Suprapubic skin (tissue), 4 donors: ENCODE measurements around the gene KIFBP. TPM values are rescaled to one million over a fixed set of nuclear protein-coding genes. Genes with fewer than 3 reads are reported as not detected.

Source experiments
- DNase-seq, 2 donors: peaks; one replicate each; pipeline ENCODE4 v3.0.0-alpha.2; 2019; ENCODE audit warnings: low spot score in 2 of 2
- H3K27ac ChIP-seq: fragments of 200-600 bp; sonication (generic); one replicate; pipeline ENCODE4 v1.5.1; 2019
- H3K27me3 ChIP-seq: fragments of 200-600 bp; sonication (generic); one replicate; pipeline ENCODE4 v1.5.1; 2019
- H3K36me3 ChIP-seq: fragments of 200-600 bp; sonication (generic); one replicate; pipeline ENCODE4 v1.5.1; 2019
- H3K4me1 ChIP-seq: fragments of 200-600 bp; sonication (generic); one replicate; pipeline ENCODE4 v1.5.1; 2019
- H3K4me3 ChIP-seq: fragments of 200-600 bp; sonication (generic); one replicate; pipeline ENCODE4 v1.5.1; 2019; ENCODE audit warnings: mild to moderate bottlenecking
- H3K9me3 ChIP-seq: fragments of 200-600 bp; sonication (generic); one replicate; pipeline ENCODE4 v1.5.1; 2019
- CTCF ChIP-seq, 2 donors: fragments of 200-600 bp in 1 of 2; fragments of 450-650 bp in 1 of 2; sonication (generic) in 1 of 2; IDR thresholded peaks; one replicate each; pipeline ENCODE4 v1.5.1; 2016 to 2019; ENCODE audit warnings: antibody characterized with exemption in 2 of 2, mild to moderate bottlenecking in 1 of 2, moderate library complexity in 1 of 2
- EP300 ChIP-seq: sonication (generic); formaldehyde crosslinking; IDR thresholded peaks from one replicate; pipeline ENCODE4 v1.6.1; 2017; ENCODE audit warnings: antibody characterized with exemption
- POLR2A ChIP-seq, 2 donors: fragments of 450-650 bp; IDR thresholded peaks; one replicate each; pipeline ENCODE4 v1.6.1; 2017; ENCODE audit warnings: antibody characterized with exemption in 2 of 2, mild to moderate bottlenecking in 2 of 2, moderate library complexity in 2 of 2
- POLR2AphosphoS5 ChIP-seq, 3 donors: sonication (generic); formaldehyde crosslinking; IDR thresholded peaks; one replicate each; pipeline ENCODE4 v1.6.1; 2017; ENCODE audit warnings: antibody characterized with exemption in 3 of 3
- WGBS: methylation state at CpG from one replicate; pipeline ENCODE4 v1.1.5; 2018; 5-methylcytosine and 5-hydroxymethylcytosine counted together
- total RNA-seq, 4 donors: library from RNA; depleted of rRNA; stranded (reverse); fragments of >200 nt; gene quantifications; one replicate each; pipeline ENCODE4 v1.1.0, GENCODE V29; 2016

KIFBP gene
- total RNA-seq, 4 donors from 2014 or later = 15.0 to 21.5 (median 20.8) TPM

DNA sequence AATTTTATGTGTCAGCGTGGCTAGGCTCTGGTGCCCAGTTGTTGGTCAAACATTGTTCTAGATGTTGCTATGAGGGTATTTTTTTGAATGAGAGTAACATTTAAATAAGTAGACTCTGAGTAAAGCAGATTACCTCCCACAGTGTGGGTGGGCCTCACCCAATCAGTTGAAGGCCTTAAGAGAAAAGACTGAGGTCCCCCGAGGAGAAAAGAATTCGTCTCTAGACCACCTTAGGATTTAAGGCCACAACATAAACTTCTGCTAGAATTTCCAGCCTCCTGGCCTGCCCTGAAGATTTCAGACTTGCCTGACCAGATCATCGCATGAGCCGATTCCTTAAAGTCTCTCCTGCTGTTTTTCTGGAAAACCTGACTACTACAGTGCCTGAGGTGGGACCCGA lies 54.2 kb downstream of the KIFBP start:
- no peak overlapping the region for H3K27ac ChIP-seq
- WGBS = 92% methylated on average over 6 of the region's 6 CpGs
- H3K9me3 ChIP-seq = no peaks in the 10 kb centered on the region
- DNase-seq = no peak
- no peaks in the 10 kb centered on the region for H3K27me3 ChIP-seq
- TF ChIP-seq EP300 = no peak
- no peak for TF ChIP-seq POLR2A (IDR thresholded peaks at IDR 0.05)
- no peak for TF ChIP-seq CTCF (IDR thresholded peaks at IDR 0.05)
- TF ChIP-seq POLR2AphosphoS5 (IDR thresholded peaks at IDR 0.05) = no peak
- H3K4me1 ChIP-seq = peaks cover 5% of the 10 kb centered on the region
- no peaks in the 10 kb centered on the region for H3K36me3 ChIP-seq
- no peak overlapping the region for H3K4me3 ChIP-seq

GRCh38 chr10:69043931-69044531 lies 55.4 kb downstream of the KIFBP start:
- no peak overlapping the region for H3K27ac ChIP-seq
- 69% methylated on average over 10 of the region's 10 CpGs for WGBS
- TF ChIP-seq CTCF (IDR thresholded peaks at IDR 0.05) = no peak
- no peak for TF ChIP-seq POLR2A (IDR thresholded peaks at IDR 0.05)
- TF ChIP-seq POLR2AphosphoS5 (IDR thresholded peaks at IDR 0.05) = no peak
- no peak for TF ChIP-seq EP300
- no peak overlapping the region for H3K4me3 ChIP-seq
- no peaks in the 10 kb centered on the region for H3K9me3 ChIP-seq
- no peak for DNase-seq
- no peaks in the 10 kb centered on the region for H3K27me3 ChIP-seq
- H3K4me1 ChIP-seq = peaks cover 8% of the 10 kb centered on the region
- H3K36me3 ChIP-seq = no peaks in the 10 kb centered on the region

GRCh38 chr10:69044546-69044945 lies 55.9 kb downstream of the KIFBP start:
- Histone ChIP-seq H3K27ac (peak overlapping the region; percentile 72), H3K36me3 (no peaks in the 10 kb centered on the region), H3K4me3 (no peak overlapping the region), H3K4me1 (peaks cover 10% of the 10 kb centered on the region), H3K27me3 (no peaks in the 10 kb centered on the region), H3K9me3 (no peaks in the 10 kb centered on the region)
- TF ChIP-seq POLR2AphosphoS5 (IDR thresholded peaks at IDR 0.05) (no peak), POLR2A (IDR thresholded peaks at IDR 0.05) (no peak), CTCF (IDR thresholded peaks at IDR 0.05) (no peak), EP300 (no peak)
- WGBS = 81% methylated on average over 1 of the region's 1 CpG
- no peak for DNase-seq

- no peak for DNase-seq
- 62% methylated on average over 6 of the region's 6 CpGs for WGBS
- Histone ChIP-seq H3K4me1 (peaks cover 10% of the 10 kb centered on the region), H3K4me3 (no peak overlapping the region), H3K9me3 (no peaks in the 10 kb centered on the region), H3K36me3 (no peaks in the 10 kb centered on the region), H3K27ac (peak overlapping the region; percentile 72), H3K27me3 (no peaks in the 10 kb centered on the region)
- TF ChIP-seq POLR2AphosphoS5 (IDR thresholded peaks at IDR 0.05) (peak in 1 of 3 donors; percentile 45), POLR2A (IDR thresholded peaks at IDR 0.05) (no peak)
Observed at GRCh38 chr10:69045441-69046300, 57.1 kb downstream of the KIFBP start.

DNA sequence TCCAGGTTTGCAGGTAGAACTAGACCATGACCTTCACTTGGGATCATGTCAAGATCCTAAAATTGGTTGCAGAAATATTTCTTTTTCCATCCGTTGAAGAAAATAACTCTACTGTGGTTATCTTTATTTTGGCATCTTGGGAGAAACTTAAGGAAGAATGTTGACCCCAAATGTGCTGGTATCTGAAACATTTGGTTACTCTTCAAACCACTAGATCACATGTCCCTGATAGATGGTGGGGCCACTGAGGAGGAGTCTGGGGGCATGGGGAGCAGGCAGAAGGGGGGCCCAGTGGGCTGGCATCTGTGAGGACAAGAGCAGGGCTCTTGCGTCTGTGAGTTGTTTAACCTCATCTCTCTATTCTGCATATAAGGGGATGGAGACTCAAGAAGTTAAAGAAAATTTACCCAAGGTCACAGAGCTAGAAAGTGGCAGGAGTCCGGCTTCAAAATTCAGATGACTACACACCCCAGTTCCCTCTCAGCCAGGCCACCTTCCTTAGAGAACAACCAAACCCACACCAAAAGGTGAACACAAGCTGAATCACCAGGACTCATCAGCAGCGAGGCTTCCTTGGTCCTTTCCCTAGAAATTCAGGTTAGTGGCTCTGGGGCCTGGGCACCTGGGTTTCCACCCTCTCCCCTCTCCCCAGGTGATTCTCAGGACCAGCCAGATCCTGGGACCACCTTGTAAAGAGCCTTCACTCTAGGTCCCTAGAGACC lies 58.7 kb downstream of the KIFBP start:
- Histone ChIP-seq H3K4me3 (no peak overlapping the region), H3K36me3 (no peaks in the 10 kb centered on the region), H3K4me1 (peaks cover 10% of the 10 kb centered on the region), H3K27me3 (no peaks in the 10 kb centered on the region), H3K27ac (no peak overlapping the region), H3K9me3 (no peaks in the 10 kb centered on the region)
- 87% methylated on average over 3 of the region's 4 CpGs for WGBS
- TF ChIP-seq POLR2A (IDR thresholded peaks at IDR 0.05) (no peak), CTCF (IDR thresholded peaks at IDR 0.05) (no peak), EP300 (no peak), POLR2AphosphoS5 (IDR thresholded peaks at IDR 0.05) (no peak)
- DNase-seq = no peak
